ENCODE results near the gene ATE1.

- TF ChIP-seq CTCF (IDR thresholded peaks at IDR 0.05): no peak
- TF ChIP-seq POLR2A (IDR thresholded peaks at IDR 0.05): no peak
Measured at GRCh38 chr10:121753726-121754476, 173.9 kb downstream of the ATE1 start.

Data from uterus (tissue), 2 donors.